Transverse colon (tissue), 4 donors: ENCODE data around the gene PELI2. TPM values are rescaled to one million over a fixed set of nuclear protein-coding genes. Genes with fewer than 3 reads are reported as not detected.
A peak's percentile ranks its signal among the peaks of the same experiment; 100 is the strongest.

Source experiments
- DNase-seq: peaks from one replicate; pipeline ENCODE4 v3.0.0-alpha.2; 2019
- H3K27ac ChIP-seq, 4 donors: fragments of 200-600 bp; sonication (generic); 2 replicates each; pipeline ENCODE4 v1.5.1; 2016 to 2018; ENCODE audit warnings: inconsistent platforms in 4 of 4
- H3K27me3 ChIP-seq: fragments of 200-600 bp; sonication (generic); 2 replicates; pipeline ENCODE4 v1.5.1; 2017; ENCODE audit warnings: inconsistent platforms
- H3K36me3 ChIP-seq, 4 donors: fragments of 200-600 bp; sonication (generic); 2 replicates each; pipeline ENCODE4 v1.5.1; 2017 to 2019; ENCODE audit warnings: inconsistent platforms in 4 of 4
- H3K4me1 ChIP-seq, 4 donors: fragments of 200-600 bp; sonication (generic); 2 replicates each; pipeline ENCODE4 v1.5.1; 2017 to 2020; ENCODE audit warnings: inconsistent platforms in 4 of 4
- H3K4me3 ChIP-seq, 4 donors: fragments of 200-600 bp; sonication (generic); 1 replicate in 1 of 4; 2 replicates in 3 of 4; pipeline versions ENCODE4 v1.5.1 to v1.6.1; 2017 to 2019; ENCODE audit warnings: inconsistent platforms in 4 of 4
- H3K9me3 ChIP-seq, 2 donors: fragments of 200-600 bp; sonication (generic); 2 replicates each; pipeline ENCODE4 v1.5.1; 2017 to 2019; ENCODE audit warnings: inconsistent platforms in 2 of 2
- CTCF ChIP-seq, 5 experiments: fragments of 200-600 bp in 3 of 5; fragments of 450-650 bp in 2 of 5; sonication (generic) in 3 of 5; IDR thresholded peaks; 1 replicate in 2 of 5; 2 replicates in 3 of 5; pipeline ENCODE4 v1.5.1; 2016 to 2017; ENCODE audit warnings: antibody characterized with exemption in 5 of 5, inconsistent platforms in 3 of 5, mild to moderate bottlenecking in 2 of 5, moderate library complexity in 1 of 5
- EP300 ChIP-seq: sonication (generic); formaldehyde crosslinking; IDR thresholded peaks from one replicate; pipeline ENCODE4 v1.6.1; 2017; ENCODE audit warnings: antibody characterized with exemption, low read depth
- POLR2A ChIP-seq: fragments of 450-650 bp; IDR thresholded peaks from one replicate; pipeline ENCODE4 v1.6.1; 2016; ENCODE audit warnings: antibody characterized with exemption, mild to moderate bottlenecking, moderate library complexity
- POLR2AphosphoS5 ChIP-seq, 3 donors: sonication (generic); formaldehyde crosslinking; IDR thresholded peaks; one replicate each; pipeline ENCODE4 v1.6.1; 2016; ENCODE audit warnings: antibody characterized with exemption in 3 of 3
- WGBS, 2 donors: methylation state at CpG; one replicate each; pipeline ENCODE4 v1.1.5; 2018; ENCODE audit warnings: low coverage in 1 of 2; 5-methylcytosine and 5-hydroxymethylcytosine counted together
- in situ Hi-C, 4 donors: fragments of 200-750 bp; cut with MboI; loops; one replicate each; pipeline versions ENCODE4 v1.15.0 to v1.15.1; 2017; ENCODE audit warnings: low sequenced_read_pairs in 3 of 4, low pct_ligation_motif_present in 1 of 4, low pct_unique_long_range_greater_than_20kb in 1 of 4
- intact Hi-C: fragments of 100-400 bp; cut with DNase I; formaldehyde crosslinking; loops from one replicate; pipeline ENCODE4 v1.15.1; 2023; ENCODE audit warnings: low total_unique reads
- total RNA-seq, 4 donors: library from RNA; depleted of rRNA; stranded (reverse); fragments of >200 nt; gene quantifications; one replicate each; pipeline ENCODE4 v1.1.0, GENCODE V29; 2016

The PELI2 gene
- total RNA-seq, 4 donors from 2014 or later: 4.8 to 29.9 (median 14.7) TPM

GRCh38 chr14:56194042-56194441 lies 75.8 kb downstream of the PELI2 start:
- H3K4me3 ChIP-seq: no peak overlapping the region
- in situ Hi-C loops (no loop called here), intact Hi-C loops (no loop called here)
- H3K36me3 ChIP-seq: no peaks in the 10 kb centered on the region
- H3K27me3 ChIP-seq: no peaks in the 10 kb centered on the region
- TF ChIP-seq CTCF (IDR thresholded peaks at IDR 0.05) (no peak), POLR2A (no peak)
- peak overlapping the region in 1 of 4 donors; percentile 22 for H3K27ac ChIP-seq
- H3K9me3 ChIP-seq: no peaks in the 10 kb centered on the region
- peaks cover 9 to 28% (median 13%) of the 10 kb centered on the region in 4 donors for H3K4me1 ChIP-seq
- WGBS, 2 donors: 26 to 44% methylated on average over 7 of the region's 7 CpGs
- no peak for DNase-seq

- H3K9me3 ChIP-seq: no peaks in the 10 kb centered on the region
- WGBS, 2 donors: 71 to 80% methylated on average over 1 to 5 of the region's 5 CpGs
- no peak for TF ChIP-seq CTCF (IDR thresholded peaks at IDR 0.05)
- TF ChIP-seq EP300: no peak
- TF ChIP-seq POLR2A: no peak
- no peak for TF ChIP-seq POLR2AphosphoS5 (IDR thresholded peaks at IDR 0.05)
- peaks cover 18 to 37% (median 22%) of the 10 kb centered on the region in 4 donors for H3K4me1 ChIP-seq
- H3K4me3 ChIP-seq: no peak overlapping the region
- no peaks in the 10 kb centered on the region for H3K36me3 ChIP-seq
- intact Hi-C loops (no loop called here), in situ Hi-C loops (no loop called here)
- peak overlapping the region; percentile 13 to 47 (median 44) for H3K27ac ChIP-seq
- DNase-seq: no peak
- H3K27me3 ChIP-seq: no peaks in the 10 kb centered on the region
These were observed 77.0 kb downstream of the PELI2 start for GRCh38 chr14:56195223-56195622.

GRCh38 chr14:56195704-56196103 lies 77.5 kb downstream of the PELI2 start:
- intact Hi-C loops (loop anchor here (2.0 kb wide), 1 partner anchor 77 kb away; the partner anchor contains the start of gene PELI2), in situ Hi-C loops (no loop called here)
- DNase-seq: peak; percentile 37
- WGBS, 2 donors: 17 to 40% methylated on average over 1 to 6 of the region's 6 CpGs
- Histone ChIP-seq H3K27ac (peak overlapping the region; percentile 13 to 47 (median 44)), H3K4me3 (no peak overlapping the region), H3K27me3 (no peaks in the 10 kb centered on the region), H3K36me3 (no peaks in the 10 kb centered on the region), H3K9me3 (no peaks in the 10 kb centered on the region), H3K4me1 (peaks cover 19 to 42% (median 25%) of the 10 kb centered on the region in 4 donors)
- TF ChIP-seq CTCF (IDR thresholded peaks at IDR 0.05) (no peak), POLR2AphosphoS5 (IDR thresholded peaks at IDR 0.05) (no peak), POLR2A (no peak), EP300 (no peak)

GRCh38 chr14:56196274-56196673 lies 78.1 kb downstream of the PELI2 start:
- H3K9me3 ChIP-seq: no peaks in the 10 kb centered on the region
- peak overlapping the region; percentile 13 to 47 (median 44) for H3K27ac ChIP-seq
- H3K36me3 ChIP-seq: no peaks in the 10 kb centered on the region
- in situ Hi-C loops (no loop called here), intact Hi-C loops (loop anchor here (2.0 kb wide), 1 partner anchor 77 kb away; the partner anchor contains the start of gene PELI2)
- H3K4me1 ChIP-seq: peaks cover 19 to 42% (median 26%) of the 10 kb centered on the region in 4 donors
- WGBS, 2 donors: 68 to 73% methylated on average over 2 of the region's 2 CpGs
- no peak overlapping the region for H3K4me3 ChIP-seq
- peak in 1 of 3 donors; percentile 10 for TF ChIP-seq POLR2AphosphoS5 (IDR thresholded peaks at IDR 0.05)
- TF ChIP-seq POLR2A: no peak
- DNase-seq: no peak
- H3K27me3 ChIP-seq: no peaks in the 10 kb centered on the region

- intact Hi-C loops: loop anchor here (2.0 kb wide), 1 partner anchor 78 kb away; the partner anchor contains the start of gene PELI2
- Histone ChIP-seq H3K27me3 (no peaks in the 10 kb centered on the region), H3K4me1 (peaks cover 19 to 42% (median 26%) of the 10 kb centered on the region in 4 donors), H3K27ac (peak overlapping the region in 1 of 4 donors; percentile 0), H3K4me3 (no peak overlapping the region), H3K36me3 (no peaks in the 10 kb centered on the region), H3K9me3 (no peaks in the 10 kb centered on the region)
- WGBS, 2 donors: 88 to 97% methylated on average over 1 of the region's 1 CpG
- in situ Hi-C loops: no loop called here
- DNase-seq: no peak
- TF ChIP-seq POLR2AphosphoS5 (IDR thresholded peaks at IDR 0.05): no peak
- TF ChIP-seq POLR2A: no peak
- TF ChIP-seq CTCF (IDR thresholded peaks at IDR 0.05): no peak
- no peak for TF ChIP-seq EP300
These were observed 78.9 kb downstream of the PELI2 start for GRCh38 chr14:56197150-56197549.
